ENCODE results near the gene ZDHHC14. TPM values are rescaled to one million over a fixed set of nuclear protein-coding genes. Genes with fewer than 3 reads are reported as not detected.

ZDHHC14 gene
- total and polyA plus RNA-seq, 2 experiments from 2014 or later = 3.0 to 7.4 TPM

GRCh38 chr6:157476797-157477196, 95.8 kb downstream of the ZDHHC14 start (continued):
- TF ChIP-seq NANOG (IDR thresholded peaks at IDR 0.05; ENCODE audit: borderline replicate concordance) (no peak), ZNF331 (CRISPR knock-in tag; IDR thresholded peaks at IDR 0.05; ENCODE audit: low read depth) (no peak), STAT1 (IDR thresholded peaks at IDR 0.05; ENCODE audit: unreplicated experiment) (no peak)
- TF ChIP-seq, protein P1, sequence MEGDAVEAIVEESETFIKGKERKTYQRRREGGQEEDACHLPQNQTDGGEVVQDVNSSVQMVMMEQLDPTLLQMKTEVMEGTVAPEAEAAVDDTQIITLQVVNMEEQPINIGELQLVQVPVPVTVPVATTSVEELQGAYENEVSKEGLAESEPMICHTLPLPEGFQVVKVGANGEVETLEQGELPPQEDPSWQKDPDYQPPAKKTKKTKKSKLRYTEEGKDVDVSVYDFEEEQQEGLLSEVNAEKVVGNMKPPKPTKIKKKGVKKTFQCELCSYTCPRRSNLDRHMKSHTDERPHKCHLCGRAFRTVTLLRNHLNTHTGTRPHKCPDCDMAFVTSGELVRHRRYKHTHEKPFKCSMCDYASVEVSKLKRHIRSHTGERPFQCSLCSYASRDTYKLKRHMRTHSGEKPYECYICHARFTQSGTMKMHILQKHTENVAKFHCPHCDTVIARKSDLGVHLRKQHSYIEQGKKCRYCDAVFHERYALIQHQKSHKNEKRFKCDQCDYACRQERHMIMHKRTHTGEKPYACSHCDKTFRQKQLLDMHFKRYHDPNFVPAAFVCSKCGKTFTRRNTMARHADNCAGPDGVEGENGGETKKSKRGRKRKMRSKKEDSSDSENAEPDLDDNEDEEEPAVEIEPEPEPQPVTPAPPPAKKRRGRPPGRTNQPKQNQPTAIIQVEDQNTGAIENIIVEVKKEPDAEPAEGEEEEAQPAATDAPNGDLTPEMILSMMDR (conservative IDR thresholded peaks at IDR 0.05; ENCODE audit: low read depth in 2 of 2) = no peak
- TF ChIP-seq, protein P2, sequence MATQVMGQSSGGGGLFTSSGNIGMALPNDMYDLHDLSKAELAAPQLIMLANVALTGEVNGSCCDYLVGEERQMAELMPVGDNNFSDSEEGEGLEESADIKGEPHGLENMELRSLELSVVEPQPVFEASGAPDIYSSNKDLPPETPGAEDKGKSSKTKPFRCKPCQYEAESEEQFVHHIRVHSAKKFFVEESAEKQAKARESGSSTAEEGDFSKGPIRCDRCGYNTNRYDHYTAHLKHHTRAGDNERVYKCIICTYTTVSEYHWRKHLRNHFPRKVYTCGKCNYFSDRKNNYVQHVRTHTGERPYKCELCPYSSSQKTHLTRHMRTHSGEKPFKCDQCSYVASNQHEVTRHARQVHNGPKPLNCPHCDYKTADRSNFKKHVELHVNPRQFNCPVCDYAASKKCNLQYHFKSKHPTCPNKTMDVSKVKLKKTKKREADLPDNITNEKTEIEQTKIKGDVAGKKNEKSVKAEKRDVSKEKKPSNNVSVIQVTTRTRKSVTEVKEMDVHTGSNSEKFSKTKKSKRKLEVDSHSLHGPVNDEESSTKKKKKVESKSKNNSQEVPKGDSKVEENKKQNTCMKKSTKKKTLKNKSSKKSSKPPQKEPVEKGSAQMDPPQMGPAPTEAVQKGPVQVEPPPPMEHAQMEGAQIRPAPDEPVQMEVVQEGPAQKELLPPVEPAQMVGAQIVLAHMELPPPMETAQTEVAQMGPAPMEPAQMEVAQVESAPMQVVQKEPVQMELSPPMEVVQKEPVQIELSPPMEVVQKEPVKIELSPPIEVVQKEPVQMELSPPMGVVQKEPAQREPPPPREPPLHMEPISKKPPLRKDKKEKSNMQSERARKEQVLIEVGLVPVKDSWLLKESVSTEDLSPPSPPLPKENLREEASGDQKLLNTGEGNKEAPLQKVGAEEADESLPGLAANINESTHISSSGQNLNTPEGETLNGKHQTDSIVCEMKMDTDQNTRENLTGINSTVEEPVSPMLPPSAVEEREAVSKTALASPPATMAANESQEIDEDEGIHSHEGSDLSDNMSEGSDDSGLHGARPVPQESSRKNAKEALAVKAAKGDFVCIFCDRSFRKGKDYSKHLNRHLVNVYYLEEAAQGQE (IDR thresholded peaks at IDR 0.05; ENCODE audit: unreplicated experiment) = no peak

- no peak overlapping the region for H2AFZ ChIP-seq
- H3K36me3 ChIP-seq (ENCODE audit: insufficient read depth) = no peaks in the 10 kb centered on the region
- no peaks in the 10 kb centered on the region for H3K27me3 ChIP-seq (ENCODE audit: insufficient read depth)
- H3F3A ChIP-seq (replicated peaks; ENCODE audit: low read depth) = no peaks in the 10 kb centered on the region
- H3K4me3 ChIP-seq = no peak overlapping the region
- no peaks in the 10 kb centered on the region for H3K4me1 Mint-ChIP-seq
- H3K4me1 ChIP-seq (ENCODE audit: insufficient read depth) = no peaks in the 10 kb centered on the region
- no peaks in the 10 kb centered on the region for H3K27me3 Mint-ChIP-seq (ENCODE audit: insufficient read depth, low read depth, poor library complexity)
- H4K20me1 ChIP-seq (replicated peaks; ENCODE audit: insufficient read depth) = no peaks in the 10 kb centered on the region
- DNase-seq (ENCODE audit: low spot score) (no peak), ATAC-seq (no peak)
- no peak overlapping the region for H3K4me3 Mint-ChIP-seq
- H3K9me2 ChIP-seq (ENCODE audit: insufficient read depth) = no peaks in the 10 kb centered on the region
- no peaks in the 10 kb centered on the region for H3K9me3 Mint-ChIP-seq
- H3K4me2 ChIP-seq = no peak overlapping the region
- H3K79me2 ChIP-seq (replicated peaks; ENCODE audit: insufficient read depth) = no peaks in the 10 kb centered on the region
- no peak overlapping the region for H3K27ac ChIP-seq (ENCODE audit: low read depth)
- no peak overlapping the region for H3K27ac Mint-ChIP-seq
- no peaks in the 10 kb centered on the region for H3K36me3 Mint-ChIP-seq (ENCODE audit: low read depth)
- TF ChIP-seq POLR2AphosphoS5 (IDR thresholded peaks at IDR 0.05; ENCODE audit: low read depth) (no peak), NANOG (IDR thresholded peaks at IDR 0.05; ENCODE audit: borderline replicate concordance) (no peak), ZNF114 (CRISPR knock-in tag; IDR thresholded peaks at IDR 0.05) (no peak), JUNB (IDR thresholded peaks at IDR 0.05; ENCODE audit: unreplicated experiment) (no peak), ZNF462 (CRISPR knock-in tag; IDR thresholded peaks at IDR 0.05) (no peak), ZNF331 (CRISPR knock-in tag; IDR thresholded peaks at IDR 0.05; ENCODE audit: low read depth) (no peak)
- TF ChIP-seq, protein P1 (conservative IDR thresholded peaks at IDR 0.05; ENCODE audit: low read depth in 2 of 2) = no peak
- TF ChIP-seq, protein P3, sequence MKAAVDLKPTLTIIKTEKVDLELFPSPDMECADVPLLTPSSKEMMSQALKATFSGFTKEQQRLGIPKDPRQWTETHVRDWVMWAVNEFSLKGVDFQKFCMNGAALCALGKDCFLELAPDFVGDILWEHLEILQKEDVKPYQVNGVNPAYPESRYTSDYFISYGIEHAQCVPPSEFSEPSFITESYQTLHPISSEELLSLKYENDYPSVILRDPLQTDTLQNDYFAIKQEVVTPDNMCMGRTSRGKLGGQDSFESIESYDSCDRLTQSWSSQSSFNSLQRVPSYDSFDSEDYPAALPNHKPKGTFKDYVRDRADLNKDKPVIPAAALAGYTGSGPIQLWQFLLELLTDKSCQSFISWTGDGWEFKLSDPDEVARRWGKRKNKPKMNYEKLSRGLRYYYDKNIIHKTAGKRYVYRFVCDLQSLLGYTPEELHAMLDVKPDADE (IDR thresholded peaks at IDR 0.05) = no peak
Measured at GRCh38 chr6:157478926-157479325, 97.9 kb downstream of the ZDHHC14 start.
